GM23338 (cell line): ENCODE measurements around the gene ZBTB7B. TPM values are rescaled to one million over a fixed set of nuclear protein-coding genes. Genes with fewer than 3 reads are reported as not detected.

Experiments
- ATAC-seq: fragments of 200-7000 bp; cut with Tn5 transposase; 3 replicates; pipeline ENCODE4 v1.9.1; 2020
- DNase-seq: peaks from one replicate; pipeline ENCODE4 v3.0.0-alpha.2; 2015; ENCODE audit warnings: low spot score
- H2AFZ ChIP-seq: fragments of 200-600 bp; sonication (generic); 2 replicates; pipeline ENCODE4 v1.8.0; 2016; ENCODE audit warnings: antibody characterized with exemption, mild to moderate bottlenecking, moderate library complexity
- H3F3A ChIP-seq: fragments of 200-600 bp; sonication (generic); replicated peaks from 2 replicates; pipeline ENCODE4 v1.8.0; 2017; ENCODE audit warnings: antibody characterized with exemption, mixed run types, low read depth
- H3K27ac ChIP-seq: fragments of 200-600 bp; sonication (generic); 2 replicates; pipeline ENCODE4 v1.6.1; 2016; ENCODE audit warnings: low read depth
- H3K27me3 ChIP-seq: fragments of 200-600 bp; sonication (generic); 2 replicates; pipeline ENCODE4 v1.8.0; 2016; ENCODE audit warnings: mild to moderate bottlenecking, mixed run types, moderate library complexity; ENCODE audit not compliant: insufficient read depth
- H3K36me3 ChIP-seq: fragments of 200-600 bp; sonication (generic); 2 replicates; pipeline ENCODE4 v1.8.0; 2016; ENCODE audit warnings: mild to moderate bottlenecking; ENCODE audit not compliant: insufficient read depth
- H3K4me1 ChIP-seq: fragments of 200-600 bp; sonication (generic); 2 replicates; pipeline ENCODE4 v1.8.0; 2016; ENCODE audit warnings: mild to moderate bottlenecking, moderate library complexity; ENCODE audit not compliant: insufficient read depth
- H3K4me2 ChIP-seq: fragments of 200-600 bp; sonication (generic); 2 replicates; pipeline ENCODE4 v1.7.1; 2017; ENCODE audit warnings: mixed run types
- H3K4me3 ChIP-seq: fragments of 200-600 bp; sonication (generic); 2 replicates; pipeline ENCODE4 v1.6.1; 2016; ENCODE audit warnings: mixed run types
- H3K79me2 ChIP-seq: fragments of 200-600 bp; sonication (generic); replicated peaks from 2 replicates; pipeline ENCODE4 v1.8.0; 2017; ENCODE audit warnings: mild to moderate bottlenecking; ENCODE audit not compliant: insufficient read depth
- H3K9me2 ChIP-seq: fragments of 200-600 bp; sonication (generic); 2 replicates; pipeline ENCODE4 v1.8.0; 2017; ENCODE audit not compliant: insufficient read depth
- H4K20me1 ChIP-seq: fragments of 200-600 bp; sonication (generic); replicated peaks from 2 replicates; pipeline ENCODE4 v1.8.0; 2017; ENCODE audit warnings: mild to moderate bottlenecking; ENCODE audit not compliant: insufficient read depth
- H3K27ac Mint-ChIP-seq: 2 replicates; pipeline ENCODE4 v1.8.0; 2020; ENCODE audit warnings: inconsistent platforms, mild to moderate bottlenecking, moderate library complexity, mixed read lengths
- H3K27me3 Mint-ChIP-seq: 3 replicates; pipeline ENCODE4 v1.8.0; 2022; ENCODE audit warnings: low read depth, mild to moderate bottlenecking, moderate library complexity, mixed read lengths, inconsistent platforms; ENCODE audit not compliant: insufficient read depth, poor library complexity
- H3K36me3 Mint-ChIP-seq: 3 replicates; pipeline ENCODE4 v1.8.0; 2021; ENCODE audit warnings: low read depth, mild to moderate bottlenecking, inconsistent platforms, moderate library complexity, mixed read lengths
- H3K4me1 Mint-ChIP-seq: 3 replicates; pipeline ENCODE4 v1.8.0; 2020; ENCODE audit warnings: mild to moderate bottlenecking, inconsistent platforms, mixed read lengths
- H3K4me3 Mint-ChIP-seq: 3 replicates; pipeline ENCODE4 v1.8.0; 2021; ENCODE audit warnings: moderate library complexity, mild to moderate bottlenecking, inconsistent platforms, mixed read lengths
- H3K9me3 Mint-ChIP-seq: 3 replicates; pipeline ENCODE4 v1.8.0; 2020; ENCODE audit warnings: moderate library complexity, mild to moderate bottlenecking, inconsistent platforms, mixed read lengths
- CREB1 ChIP-seq: fragments of 250-450 bp; sonication (Bioruptor Pico); IDR thresholded peaks from 2 replicates; pipeline ENCODE4 v1.5.0; 2020; ENCODE audit warnings: low read depth, mild to moderate bottlenecking, moderate library complexity
- CTCF ChIP-seq, 2 experiments: fragments of 200-600 bp in 1 of 2; sonication (generic) in 1 of 2; conservative IDR thresholded peaks; 2 replicates each; pipeline versions ENCODE4 v1.5.1 to v1.6.1; 2016 to 2017; ENCODE audit warnings: antibody characterized with exemption in 2 of 2, low read depth in 2 of 2, mild to moderate bottlenecking in 2 of 2, moderate library complexity in 1 of 2
- ETS1 ChIP-seq: IDR thresholded peaks from 2 replicates; pipeline ENCODE4 v1.6.1; 2016; ENCODE audit warnings: antibody characterized with exemption
- EZH2phosphoT487 ChIP-seq: fragments of 200-600 bp; sonication (generic); IDR thresholded peaks from one replicate; pipeline ENCODE4 v1.8.1; 2018; ENCODE audit warnings: antibody characterized with exemption; ENCODE audit not compliant: unreplicated experiment
- JUNB ChIP-seq: IDR thresholded peaks from one replicate; pipeline ENCODE4 v1.6.1; 2016; ENCODE audit warnings: antibody characterized with exemption; ENCODE audit not compliant: unreplicated experiment
- NANOG ChIP-seq: IDR thresholded peaks from 2 replicates; pipeline ENCODE4 v1.6.1; 2016; ENCODE audit warnings: antibody characterized with exemption, borderline replicate concordance
- REST ChIP-seq: IDR thresholded peaks from one replicate; pipeline ENCODE4 v1.6.1; 2018; ENCODE audit warnings: antibody characterized with exemption; ENCODE audit not compliant: unreplicated experiment
- ZNF114 ChIP-seq: fragments of 250-450 bp; sonication (Bioruptor Pico); IDR thresholded peaks from 2 replicates; pipeline ENCODE4 v1.5.0; 2020; ENCODE audit warnings: mild to moderate bottlenecking, moderate library complexity
- ZNF331 ChIP-seq: fragments of 250-450 bp; sonication (Bioruptor Pico); IDR thresholded peaks from 2 replicates; pipeline ENCODE4 v1.5.0; 2020; ENCODE audit warnings: low read depth, mild to moderate bottlenecking, moderate library complexity
- polyA plus RNA-seq: library from polyadenylated mRNA; unstranded; fragments of >200 nt; fragmentation: Nextera tagmentation; extraction: Ambion mirVana; gene quantifications from 2 replicates; pipeline ENCODE4 v1.2.1, GENCODE V29; 2016
- total RNA-seq: library from RNA; depleted of rRNA; stranded (reverse); fragments of >200 nt; shearing (Covaris generic); gene quantifications from 2 replicates; pipeline ENCODE4 v1.2.3, GENCODE V29; 2014

Gene ZBTB7B
- total and polyA plus RNA-seq, 2 experiments from 2014 or later = 3.6 to 32.6 TPM

- TF ChIP-seq REST = no peak
- TF ChIP-seq ETS1 = no peak
- TF ChIP-seq JUNB = no peak
- TF ChIP-seq ZNF114 (CRISPR knock-in tag) = no peak
- no peak for TF ChIP-seq ZNF331 (CRISPR knock-in tag)
These were observed 8.4 kb upstream of the ZBTB7B start (continued) for GRCh38 chr1:154994269-154994587.

- Histone ChIP-seq H3K9me2 (no peaks in the 10 kb centered on the region), H3K79me2 (no peaks in the 10 kb centered on the region), H3K27me3 (no peaks in the 10 kb centered on the region), H4K20me1 (no peaks in the 10 kb centered on the region; the same call in 1 of the 2 replicates), H3K27ac (no peak overlapping the region), H3K36me3 (0 out of 2 replicates have a peak, but pooled peaks cover 5% of the 10 kb centered on the region), H3K4me2 (no peak overlapping the region), H2AFZ (no peak overlapping the region), H3K4me3 (no peak overlapping the region), H3F3A (peaks cover 15% of the 10 kb centered on the region; the same call in 1 of the 2 replicates), H3K4me1 (peaks cover 5% of the 10 kb centered on the region; the same call in 1 of the 2 replicates)
- DNase-seq (no peak), ATAC-seq (no peak)
- H3K27me3 Mint-ChIP-seq = peaks cover 16% of the 10 kb centered on the region
- H3K27ac Mint-ChIP-seq = peak overlapping the region; percentile 71; the same call in 1 of the 2 replicates
- H3K4me3 Mint-ChIP-seq = no peak overlapping the region; the same call in 2 of the 3 replicates
- H3K9me3 Mint-ChIP-seq = no peaks in the 10 kb centered on the region
- H3K4me1 Mint-ChIP-seq = peaks cover 30% of the 10 kb centered on the region
- peaks cover 14% of the 10 kb centered on the region for H3K36me3 Mint-ChIP-seq
- TF ChIP-seq REST (no peak), EZH2phosphoT487 (no peak), ZNF331 (CRISPR knock-in tag) (no peak), ETS1 (no peak), ZNF114 (CRISPR knock-in tag) (no peak), CTCF (conservative IDR thresholded peaks at IDR 0.05; ENCODE audit: low read depth in 2 of 2) (no peak), NANOG (no peak), CREB1 (CRISPR knock-in tag) (no peak)
These were observed 8.0 kb upstream of the ZBTB7B start for GRCh38 chr1:154994591-154994990.
